ENCODE data around the gene EFNA2.

Gene EFNA2

GRCh38 chr19:1249298-1249989 lies 36.2 kb upstream of the EFNA2 start:
- peak; percentile 65 to 71 for ATAC-seq

- ATAC-seq, result no peak
Observed at GRCh38 chr19:1249990-1250436, 35.7 kb upstream of the EFNA2 start.

- no peak for ATAC-seq
Observed at GRCh38 chr19:1250437-1251260, 35.0 kb upstream of the EFNA2 start.

GRCh38 chr19:1251330-1252220 lies 34.1 kb upstream of the EFNA2 start:
- ATAC-seq, result no peak

GRCh38 chr19:1252221-1252820 lies 33.4 kb upstream of the EFNA2 start:
- no peak for ATAC-seq

GRCh38 chr19:1252821-1253513 lies 32.7 kb upstream of the EFNA2 start:
- peak; percentile 10 to 33 for ATAC-seq

GRCh38 chr19:1253514-1254080 lies 32.1 kb upstream of the EFNA2 start:
- no peak for ATAC-seq

GRCh38 chr19:1254081-1254527 lies 31.6 kb upstream of the EFNA2 start:
- no peak for ATAC-seq

- ATAC-seq, result no peak
Observed at GRCh38 chr19:1254530-1255185, 31.0 kb upstream of the EFNA2 start.

- ATAC-seq, result no peak
Observed at GRCh38 chr19:1255186-1256161, 30.2 kb upstream of the EFNA2 start.

GRCh38 chr19:1256646-1257474 lies 28.8 kb upstream of the EFNA2 start:
- ATAC-seq, result no peak

- ATAC-seq, result no peak
Observed at GRCh38 chr19:1257475-1258162, 28.1 kb upstream of the EFNA2 start.

- ATAC-seq, result no peak
Observed at GRCh38 chr19:1258163-1258492, 27.5 kb upstream of the EFNA2 start.

GRCh38 chr19:1258707-1259205 lies 26.9 kb upstream of the EFNA2 start:
- ATAC-seq, result no peak

- peak; percentile 33 to 37 for ATAC-seq
Observed at GRCh38 chr19:1259206-1259875, 26.3 kb upstream of the EFNA2 start.

- peak; percentile 8 to 9 for ATAC-seq
Observed at GRCh38 chr19:1259876-1260748, 25.6 kb upstream of the EFNA2 start.
